Liver (tissue), 9 donors: Measurements from ENCODE around the gene OTUD1. TPM values are rescaled to one million over a fixed set of nuclear protein-coding genes. Genes with fewer than 3 reads are reported as not detected.

Source experiments
- DNase-seq: peaks from one replicate; pipeline ENCODE4 v3.0.0-alpha.2; 2017; ENCODE audit warnings: low spot score
- H3K27ac ChIP-seq, 2 donors: one replicate each; pipeline ENCODE4 v1.7.0; 2013; ENCODE audit warnings: inconsistent platforms in 2 of 2, low read length in 2 of 2, control low read depth in 1 of 2, low read depth in 1 of 2, mild to moderate bottlenecking in 1 of 2
- H3K27me3 ChIP-seq, 4 donors: one replicate each; pipeline versions ENCODE4 v1.6.1 to v1.7.0; 2013; ENCODE audit warnings: low read length in 3 of 4, inconsistent platforms in 1 of 4, mild to moderate bottlenecking in 1 of 4, moderate library complexity in 1 of 4; ENCODE audit not compliant: control insufficient read depth in 4 of 4, insufficient read depth in 4 of 4
- H3K36me3 ChIP-seq, 4 donors: one replicate each; pipeline versions ENCODE4 v1.6.1 to v1.7.0; 2013; ENCODE audit warnings: low read length in 3 of 4, mild to moderate bottlenecking in 3 of 4, low read depth in 1 of 4, moderate library complexity in 1 of 4; ENCODE audit not compliant: control insufficient read depth in 4 of 4, insufficient read depth in 3 of 4
- H3K4me1 ChIP-seq, 4 donors: one replicate each; pipeline versions ENCODE4 v1.6.1 to v1.7.0; 2013; ENCODE audit warnings: low read length in 3 of 4, mild to moderate bottlenecking in 3 of 4, moderate library complexity in 1 of 4; ENCODE audit not compliant: control insufficient read depth in 4 of 4, insufficient read depth in 4 of 4
- H3K4me3 ChIP-seq, 3 donors: one replicate each; pipeline versions ENCODE4 v1.6.1 to v1.7.0; 2013; ENCODE audit warnings: low read length in 3 of 3, control low read depth in 1 of 3, low read depth in 1 of 3, mild to moderate bottlenecking in 1 of 3
- H3K9ac ChIP-seq, 2 donors: one replicate each; pipeline ENCODE4 v1.7.0; 2013; ENCODE audit warnings: low read length in 2 of 2, mild to moderate bottlenecking in 2 of 2, moderate library complexity in 2 of 2, control low read depth in 1 of 2, low read depth in 1 of 2
- H3K9me3 ChIP-seq, 4 donors: one replicate each; pipeline versions ENCODE4 v1.6.1 to v1.7.0; 2013; ENCODE audit warnings: low read length in 3 of 4; ENCODE audit not compliant: control insufficient read depth in 4 of 4
- EGR1 ChIP-seq, 2 donors: IDR thresholded peaks; 2 replicates each; pipeline ENCODE4 v1.6.1; 2016 to 2018; ENCODE audit warnings: antibody characterized with exemption in 2 of 2, low read depth in 2 of 2
- FOXA1 ChIP-seq: IDR thresholded peaks from 2 replicates; pipeline ENCODE4 v1.6.1; 2016; ENCODE audit warnings: antibody characterized with exemption
- FOXA2 ChIP-seq: IDR thresholded peaks from 2 replicates; pipeline ENCODE4 v1.6.1; 2016; ENCODE audit warnings: antibody characterized with exemption
- GABPA ChIP-seq, 2 donors: IDR thresholded peaks in 1 of 2; conservative IDR thresholded peaks in 1 of 2; 2 replicates each; pipeline ENCODE4 v1.6.1; 2016; ENCODE audit warnings: antibody characterized with exemption in 2 of 2, mild to moderate bottlenecking in 1 of 2, moderate library complexity in 1 of 2
- HNF4A ChIP-seq, 2 donors: conservative IDR thresholded peaks; 2 replicates each; pipeline ENCODE4 v1.6.1; 2016; ENCODE audit warnings: antibody characterized with exemption in 2 of 2, mild to moderate bottlenecking in 2 of 2
- HNF4G ChIP-seq: IDR thresholded peaks from 2 replicates; pipeline ENCODE4 v1.6.1; 2016; ENCODE audit warnings: antibody characterized with exemption
- JUND ChIP-seq, 2 donors: IDR thresholded peaks; 2 replicates each; pipeline ENCODE4 v1.6.1; 2016; ENCODE audit warnings: antibody characterized with exemption in 2 of 2
- RAD21 ChIP-seq, 2 donors: IDR thresholded peaks; 2 replicates each; pipeline ENCODE4 v1.6.1; 2016; ENCODE audit warnings: antibody characterized with exemption in 2 of 2, mild to moderate bottlenecking in 2 of 2
- RXRA ChIP-seq, 2 donors: IDR thresholded peaks; 2 replicates each; pipeline ENCODE4 v1.6.1; 2017 to 2018; ENCODE audit warnings: antibody characterized with exemption in 2 of 2, mild to moderate bottlenecking in 1 of 2
- SP1 ChIP-seq: IDR thresholded peaks from 2 replicates; pipeline ENCODE4 v1.6.1; 2018; ENCODE audit warnings: antibody characterized with exemption, mild to moderate bottlenecking
- TAF1 ChIP-seq: conservative IDR thresholded peaks from 2 replicates; pipeline ENCODE4 v1.6.1; 2016; ENCODE audit warnings: antibody characterized with exemption, mild to moderate bottlenecking
- YY1 ChIP-seq: IDR thresholded peaks from 2 replicates; pipeline ENCODE4 v1.6.1; 2016; ENCODE audit warnings: antibody characterized with exemption, mild to moderate bottlenecking
- WGBS: extraction: QIAGEN DNeasy Blood & Tissue Kit; methylation state at CpG from one replicate; pipeline ENCODE4 v1.1.7; 2013; 5-methylcytosine and 5-hydroxymethylcytosine counted together
- polyA plus RNA-seq, 2 donors: library from polyadenylated mRNA; stranded (reverse) in 1 of 2; unstranded in 1 of 2; fragments of 200-250 nt in 1 of 2; fragments of >200 nt in 1 of 2; fragmentation: Nextera tagmentation in 1 of 2; extraction: Ambion mirVana in 1 of 2; gene quantifications; one replicate each; pipeline versions ENCODE4 v1.2.1 to v1.2.3, GENCODE V29; 2013 to 2015
- total RNA-seq, 2 donors: library from RNA; depleted of rRNA; stranded (reverse); fragments of >200 nt; gene quantifications; one replicate each; pipeline ENCODE4 v1.2.3, GENCODE V29; 2014
- TF ChIP-seq, protein P1 (sequence below): IDR thresholded peaks from 2 replicates; pipeline ENCODE4 v1.6.1; 2016; ENCODE audit warnings: antibody characterized with exemption
- TF ChIP-seq, protein P2 (sequence below): IDR thresholded peaks from 2 replicates; pipeline ENCODE4 v1.6.1; 2016; ENCODE audit warnings: antibody characterized with exemption
- TF ChIP-seq, protein P3 (sequence below): IDR thresholded peaks from 2 replicates; pipeline ENCODE4 v1.6.1; 2016; ENCODE audit warnings: antibody characterized with exemption
- TF ChIP-seq, protein P4 (sequence below): IDR thresholded peaks from 2 replicates; pipeline ENCODE4 v1.6.1; 2016; ENCODE audit warnings: antibody characterized with exemption, mild to moderate bottlenecking
- TF ChIP-seq, protein P5 (sequence below): fragments of 150-350 bp; IDR thresholded peaks from 2 replicates; pipeline ENCODE4 v1.5.1; 2017; ENCODE audit warnings: improper control_type of control experiment, low read depth, low read length; ENCODE audit not compliant: missing input control
- donor health status: healthy.
- donor health status: healthy.
- donor health status: healthy.
- donor health status: healthy.
- donor health status: healthy.

The OTUD1 gene
- total and polyA plus RNA-seq, 4 donors: 1.5 to 5.9 (median 2.9) TPM

DNA sequence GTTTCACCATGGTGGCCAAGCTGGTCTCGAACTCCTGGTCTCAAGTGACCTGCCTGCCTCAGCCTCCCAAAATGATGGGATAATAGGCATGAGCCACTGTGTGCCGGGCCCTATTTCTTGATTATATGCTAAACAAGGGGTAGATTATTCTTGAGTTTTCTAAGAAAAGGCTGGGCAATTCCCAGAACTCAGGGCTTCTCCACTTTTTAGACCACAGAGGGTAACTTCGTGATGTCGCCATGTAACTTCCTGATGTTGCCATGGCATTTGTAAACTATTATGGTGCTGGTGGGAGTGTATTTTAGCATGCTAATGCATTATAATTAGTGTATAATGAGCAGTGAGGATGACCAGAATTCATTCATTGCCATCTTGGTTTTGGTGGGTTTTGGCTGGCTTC is 35.8 kb downstream of the OTUD1 start (continued):
- TF ChIP-seq, protein P1, sequence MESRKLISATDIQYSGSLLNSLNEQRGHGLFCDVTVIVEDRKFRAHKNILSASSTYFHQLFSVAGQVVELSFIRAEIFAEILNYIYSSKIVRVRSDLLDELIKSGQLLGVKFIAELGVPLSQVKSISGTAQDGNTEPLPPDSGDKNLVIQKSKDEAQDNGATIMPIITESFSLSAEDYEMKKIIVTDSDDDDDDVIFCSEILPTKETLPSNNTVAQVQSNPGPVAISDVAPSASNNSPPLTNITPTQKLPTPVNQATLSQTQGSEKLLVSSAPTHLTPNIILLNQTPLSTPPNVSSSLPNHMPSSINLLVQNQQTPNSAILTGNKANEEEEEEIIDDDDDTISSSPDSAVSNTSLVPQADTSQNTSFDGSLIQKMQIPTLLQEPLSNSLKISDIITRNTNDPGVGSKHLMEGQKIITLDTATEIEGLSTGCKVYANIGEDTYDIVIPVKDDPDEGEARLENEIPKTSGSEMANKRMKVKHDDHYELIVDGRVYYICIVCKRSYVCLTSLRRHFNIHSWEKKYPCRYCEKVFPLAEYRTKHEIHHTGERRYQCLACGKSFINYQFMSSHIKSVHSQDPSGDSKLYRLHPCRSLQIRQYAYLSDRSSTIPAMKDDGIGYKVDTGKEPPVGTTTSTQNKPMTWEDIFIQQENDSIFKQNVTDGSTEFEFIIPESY: no peak
- TF ChIP-seq, protein P2, sequence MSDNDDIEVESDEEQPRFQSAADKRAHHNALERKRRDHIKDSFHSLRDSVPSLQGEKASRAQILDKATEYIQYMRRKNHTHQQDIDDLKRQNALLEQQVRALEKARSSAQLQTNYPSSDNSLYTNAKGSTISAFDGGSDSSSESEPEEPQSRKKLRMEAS: no peak
- TF ChIP-seq RXRA (IDR thresholded peaks at IDR 0.05) (no peak), GABPA (IDR thresholded peaks at IDR 0.05 in 1 of 2, conservative IDR thresholded peaks at IDR 0.05 in 1 of 2) (no peak), JUND (IDR thresholded peaks at IDR 0.05) (no peak), RAD21 (IDR thresholded peaks at IDR 0.05) (no peak)

DNA sequence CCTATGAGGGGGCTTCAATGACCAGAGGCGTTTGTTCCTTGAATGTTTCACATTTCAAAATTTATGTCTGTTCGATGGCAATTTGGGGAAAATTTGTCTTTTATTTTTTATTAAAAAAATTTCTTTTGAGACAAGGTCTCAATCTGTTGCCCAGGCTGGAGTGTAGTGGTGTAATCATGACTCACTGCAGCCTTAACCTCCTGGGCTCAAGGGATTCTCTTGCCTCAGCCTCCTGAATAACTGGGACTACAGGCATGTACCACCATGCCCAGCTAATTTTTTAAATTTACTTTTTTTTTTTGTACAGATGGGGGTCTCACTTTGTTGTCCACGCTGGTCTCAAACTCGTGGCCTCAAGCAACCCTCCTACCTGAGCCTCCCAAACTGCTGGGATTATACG is 39.7 kb downstream of the OTUD1 start:
- no peaks in the 10 kb centered on the region for H3K9me3 ChIP-seq
- no peaks in the 10 kb centered on the region for H3K27me3 ChIP-seq
- TF ChIP-seq FOXA2 (no peak), YY1 (no peak), GABPA (IDR thresholded peaks at IDR 0.05 in 1 of 2, conservative IDR thresholded peaks at IDR 0.05 in 1 of 2) (no peak), JUND (IDR thresholded peaks at IDR 0.05) (no peak), EGR1 (IDR thresholded peaks at IDR 0.05; ENCODE audit: low read depth in 2 of 2) (no peak), RXRA (IDR thresholded peaks at IDR 0.05) (no peak), TAF1 (no peak), SP1 (no peak), RAD21 (IDR thresholded peaks at IDR 0.05) (no peak), FOXA1 (no peak), HNF4G (no peak), HNF4A (conservative IDR thresholded peaks at IDR 0.05) (no peak)
- TF ChIP-seq, protein P3, sequence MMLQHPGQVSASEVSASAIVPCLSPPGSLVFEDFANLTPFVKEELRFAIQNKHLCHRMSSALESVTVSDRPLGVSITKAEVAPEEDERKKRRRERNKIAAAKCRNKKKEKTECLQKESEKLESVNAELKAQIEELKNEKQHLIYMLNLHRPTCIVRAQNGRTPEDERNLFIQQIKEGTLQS: no peak
- TF ChIP-seq, protein P4, sequence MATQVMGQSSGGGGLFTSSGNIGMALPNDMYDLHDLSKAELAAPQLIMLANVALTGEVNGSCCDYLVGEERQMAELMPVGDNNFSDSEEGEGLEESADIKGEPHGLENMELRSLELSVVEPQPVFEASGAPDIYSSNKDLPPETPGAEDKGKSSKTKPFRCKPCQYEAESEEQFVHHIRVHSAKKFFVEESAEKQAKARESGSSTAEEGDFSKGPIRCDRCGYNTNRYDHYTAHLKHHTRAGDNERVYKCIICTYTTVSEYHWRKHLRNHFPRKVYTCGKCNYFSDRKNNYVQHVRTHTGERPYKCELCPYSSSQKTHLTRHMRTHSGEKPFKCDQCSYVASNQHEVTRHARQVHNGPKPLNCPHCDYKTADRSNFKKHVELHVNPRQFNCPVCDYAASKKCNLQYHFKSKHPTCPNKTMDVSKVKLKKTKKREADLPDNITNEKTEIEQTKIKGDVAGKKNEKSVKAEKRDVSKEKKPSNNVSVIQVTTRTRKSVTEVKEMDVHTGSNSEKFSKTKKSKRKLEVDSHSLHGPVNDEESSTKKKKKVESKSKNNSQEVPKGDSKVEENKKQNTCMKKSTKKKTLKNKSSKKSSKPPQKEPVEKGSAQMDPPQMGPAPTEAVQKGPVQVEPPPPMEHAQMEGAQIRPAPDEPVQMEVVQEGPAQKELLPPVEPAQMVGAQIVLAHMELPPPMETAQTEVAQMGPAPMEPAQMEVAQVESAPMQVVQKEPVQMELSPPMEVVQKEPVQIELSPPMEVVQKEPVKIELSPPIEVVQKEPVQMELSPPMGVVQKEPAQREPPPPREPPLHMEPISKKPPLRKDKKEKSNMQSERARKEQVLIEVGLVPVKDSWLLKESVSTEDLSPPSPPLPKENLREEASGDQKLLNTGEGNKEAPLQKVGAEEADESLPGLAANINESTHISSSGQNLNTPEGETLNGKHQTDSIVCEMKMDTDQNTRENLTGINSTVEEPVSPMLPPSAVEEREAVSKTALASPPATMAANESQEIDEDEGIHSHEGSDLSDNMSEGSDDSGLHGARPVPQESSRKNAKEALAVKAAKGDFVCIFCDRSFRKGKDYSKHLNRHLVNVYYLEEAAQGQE: no peak
- TF ChIP-seq, protein P2: no peak
- TF ChIP-seq, protein P5, sequence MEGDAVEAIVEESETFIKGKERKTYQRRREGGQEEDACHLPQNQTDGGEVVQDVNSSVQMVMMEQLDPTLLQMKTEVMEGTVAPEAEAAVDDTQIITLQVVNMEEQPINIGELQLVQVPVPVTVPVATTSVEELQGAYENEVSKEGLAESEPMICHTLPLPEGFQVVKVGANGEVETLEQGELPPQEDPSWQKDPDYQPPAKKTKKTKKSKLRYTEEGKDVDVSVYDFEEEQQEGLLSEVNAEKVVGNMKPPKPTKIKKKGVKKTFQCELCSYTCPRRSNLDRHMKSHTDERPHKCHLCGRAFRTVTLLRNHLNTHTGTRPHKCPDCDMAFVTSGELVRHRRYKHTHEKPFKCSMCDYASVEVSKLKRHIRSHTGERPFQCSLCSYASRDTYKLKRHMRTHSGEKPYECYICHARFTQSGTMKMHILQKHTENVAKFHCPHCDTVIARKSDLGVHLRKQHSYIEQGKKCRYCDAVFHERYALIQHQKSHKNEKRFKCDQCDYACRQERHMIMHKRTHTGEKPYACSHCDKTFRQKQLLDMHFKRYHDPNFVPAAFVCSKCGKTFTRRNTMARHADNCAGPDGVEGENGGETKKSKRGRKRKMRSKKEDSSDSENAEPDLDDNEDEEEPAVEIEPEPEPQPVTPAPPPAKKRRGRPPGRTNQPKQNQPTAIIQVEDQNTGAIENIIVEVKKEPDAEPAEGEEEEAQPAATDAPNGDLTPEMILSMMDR: no peak
- DNase-seq: no peak
- no peak overlapping the region for H3K4me3 ChIP-seq
- no peak overlapping the region for H3K27ac ChIP-seq
- H3K4me1 ChIP-seq: peaks cover 4 to 21% (median 14%) of the 10 kb centered on the region in 4 donors
- 97% methylated on average over 5 of the region's 5 CpGs for WGBS
- no peak overlapping the region for H3K9ac ChIP-seq
- H3K36me3 ChIP-seq: no peaks in the 10 kb centered on the region
